ENCODE measurements around the gene SLC30A1.
"Not testable (repeated sequence)": the region's sequence is repeated elsewhere in the genome, so short reads cannot be mapped to it uniquely, and the experiment has no call there.

Gene SLC30A1

GRCh38 chr1:211581526-211581925, 2.6 kb upstream of the SLC30A1 start:
- Mint-ChIP-seq H3K4me3 (no peak overlapping the region), H3K9me3 (no peaks in the 10 kb centered on the region), H3K27me3 (ENCODE audit: low read depth) (peaks cover 5% of the 10 kb centered on the region), H3K36me3 (ENCODE audit: low read depth) (no peaks in the 10 kb centered on the region), H3K4me1 (ENCODE audit: low read depth) (peaks cover 22% of the 10 kb centered on the region), H3K27ac (no peak overlapping the region)

- no peaks in the 10 kb centered on the region for H3K9me3 Mint-ChIP-seq
- H3K4me3 Mint-ChIP-seq = peak overlapping the region; percentile 73
- peaks cover 7% of the 10 kb centered on the region for H3K36me3 Mint-ChIP-seq (ENCODE audit: low read depth)
- peak overlapping the region; percentile 60 for H3K27ac Mint-ChIP-seq
- peaks cover 29% of the 10 kb centered on the region for H3K4me1 Mint-ChIP-seq (ENCODE audit: low read depth)
- peaks cover 5% of the 10 kb centered on the region for H3K27me3 Mint-ChIP-seq (ENCODE audit: low read depth)
Observed at GRCh38 chr1:211580303-211580687, 1.3 kb upstream of the SLC30A1 start.

- Mint-ChIP-seq H3K27me3 (ENCODE audit: low read depth) (peaks cover 5% of the 10 kb centered on the region), H3K27ac (peak overlapping the region; percentile 60), H3K4me1 (ENCODE audit: low read depth) (peaks cover 31% of the 10 kb centered on the region), H3K36me3 (ENCODE audit: low read depth) (peaks cover 11% of the 10 kb centered on the region), H3K9me3 (no peaks in the 10 kb centered on the region), H3K4me3 (peak overlapping the region; percentile 73)
Observed at GRCh38 chr1:211579440-211580302, 710 bp upstream of the SLC30A1 start.

GRCh38 chr1:211577819-211578639, 932 bp downstream of the SLC30A1 start:
- Mint-ChIP-seq H3K36me3 (ENCODE audit: low read depth) (peaks cover 20% of the 10 kb centered on the region), H3K9me3 (no peaks in the 10 kb centered on the region), H3K4me1 (ENCODE audit: low read depth) (peaks cover 34% of the 10 kb centered on the region), H3K27ac (peak overlapping the region; percentile 81), H3K4me3 (peak overlapping the region; percentile 88), H3K27me3 (ENCODE audit: low read depth) (peaks cover 5% of the 10 kb centered on the region)

- peaks cover 20% of the 10 kb centered on the region for H3K36me3 Mint-ChIP-seq (ENCODE audit: low read depth)
- peaks cover 5% of the 10 kb centered on the region for H3K27me3 Mint-ChIP-seq (ENCODE audit: low read depth)
- H3K4me1 Mint-ChIP-seq (ENCODE audit: low read depth) = peaks cover 33% of the 10 kb centered on the region
- H3K9me3 Mint-ChIP-seq = no peaks in the 10 kb centered on the region
- H3K4me3 Mint-ChIP-seq = peak overlapping the region; percentile 88
- peak overlapping the region; percentile 22 for H3K27ac Mint-ChIP-seq
Observed at GRCh38 chr1:211577277-211577818, 1.6 kb downstream of the SLC30A1 start.

- Mint-ChIP-seq H3K4me1 (ENCODE audit: low read depth) (peaks cover 29% of the 10 kb centered on the region), H3K27ac (no peak overlapping the region), H3K27me3 (ENCODE audit: low read depth) (peaks cover 5% of the 10 kb centered on the region), H3K36me3 (ENCODE audit: low read depth) (peaks cover 20% of the 10 kb centered on the region), H3K9me3 (no peaks in the 10 kb centered on the region), H3K4me3 (peak overlapping the region; percentile 88)
Observed at GRCh38 chr1:211576717-211577116, 2.2 kb downstream of the SLC30A1 start.

- peaks cover 27% of the 10 kb centered on the region for H3K4me1 Mint-ChIP-seq (ENCODE audit: low read depth)
- peaks cover 20% of the 10 kb centered on the region for H3K36me3 Mint-ChIP-seq (ENCODE audit: low read depth)
- H3K27ac Mint-ChIP-seq = no peak overlapping the region
- H3K4me3 Mint-ChIP-seq = no peak overlapping the region
- H3K27me3 Mint-ChIP-seq (ENCODE audit: low read depth) = peaks cover 5% of the 10 kb centered on the region
- no peaks in the 10 kb centered on the region for H3K9me3 Mint-ChIP-seq
Observed at GRCh38 chr1:211574705-211575104, 4.3 kb downstream of the SLC30A1 start.

- Mint-ChIP-seq H3K4me1 (ENCODE audit: low read depth) (peaks cover 22% of the 10 kb centered on the region), H3K36me3 (ENCODE audit: low read depth) (peaks cover 20% of the 10 kb centered on the region), H3K27ac (no peak overlapping the region), H3K27me3 (ENCODE audit: low read depth) (peaks cover 12% of the 10 kb centered on the region), H3K9me3 (no peaks in the 10 kb centered on the region), H3K4me3 (no peak overlapping the region)
Observed at GRCh38 chr1:211571998-211572397, 7.0 kb downstream of the SLC30A1 start.

GRCh38 chr1:211570378-211570777, 8.6 kb downstream of the SLC30A1 start:
- peaks cover 20% of the 10 kb centered on the region for H3K4me1 Mint-ChIP-seq (ENCODE audit: low read depth)
- H3K4me3 Mint-ChIP-seq, H3K27ac Mint-ChIP-seq, H3K9me3 Mint-ChIP-seq: not testable (repeated sequence)
- peaks cover 12% of the 10 kb centered on the region for H3K27me3 Mint-ChIP-seq (ENCODE audit: low read depth)
- H3K36me3 Mint-ChIP-seq (ENCODE audit: low read depth) = peaks cover 14% of the 10 kb centered on the region

GRCh38 chr1:211566431-211567025, 12.4 kb downstream of the SLC30A1 start:
- no peaks in the 10 kb centered on the region for H3K36me3 Mint-ChIP-seq (ENCODE audit: low read depth)
- H3K27me3 Mint-ChIP-seq (ENCODE audit: low read depth) = peaks cover 15% of the 10 kb centered on the region
- no peak overlapping the region for H3K27ac Mint-ChIP-seq
- peaks cover 15% of the 10 kb centered on the region for H3K4me1 Mint-ChIP-seq (ENCODE audit: low read depth)
- H3K9me3 Mint-ChIP-seq = no peaks in the 10 kb centered on the region
- no peak overlapping the region for H3K4me3 Mint-ChIP-seq

- Mint-ChIP-seq H3K4me3 (no peak overlapping the region), H3K27me3 (ENCODE audit: low read depth) (peaks cover 10% of the 10 kb centered on the region), H3K4me1 (ENCODE audit: low read depth) (peaks cover 8% of the 10 kb centered on the region), H3K36me3 (ENCODE audit: low read depth) (no peaks in the 10 kb centered on the region), H3K9me3 (no peaks in the 10 kb centered on the region), H3K27ac (no peak overlapping the region)
Observed at GRCh38 chr1:211564084-211564483, 14.9 kb downstream of the SLC30A1 start.

- no peak overlapping the region for H3K27ac Mint-ChIP-seq
- no peaks in the 10 kb centered on the region for H3K9me3 Mint-ChIP-seq
- H3K36me3 Mint-ChIP-seq (ENCODE audit: low read depth) = no peaks in the 10 kb centered on the region
- no peaks in the 10 kb centered on the region for H3K4me1 Mint-ChIP-seq (ENCODE audit: low read depth)
- peaks cover 6% of the 10 kb centered on the region for H3K27me3 Mint-ChIP-seq (ENCODE audit: low read depth)
- H3K4me3 Mint-ChIP-seq = no peak overlapping the region
Observed at GRCh38 chr1:211559222-211560010, 19.5 kb downstream of the SLC30A1 start.

- Mint-ChIP-seq H3K27ac (no peak overlapping the region), H3K9me3 (no peaks in the 10 kb centered on the region), H3K4me3 (no peak overlapping the region), H3K27me3 (ENCODE audit: low read depth) (peaks cover 11% of the 10 kb centered on the region), H3K4me1 (ENCODE audit: low read depth) (no peaks in the 10 kb centered on the region), H3K36me3 (ENCODE audit: low read depth) (no peaks in the 10 kb centered on the region)
Observed at GRCh38 chr1:211557894-211558625, 20.9 kb downstream of the SLC30A1 start.

All from T-helper 1 cell treated with Interleukin-12 subunit alpha and Interleukin-12 subunit beta and Interleukin-4 antibody, amounts not matched to agents 30 μg/mL and 1 μg/mL, for 36 hours (primary cell).